HFF-Myc (cell line): ENCODE results near the gene NHLH2.

ENCODE experiments used
- DNase-seq: peaks from one replicate; pipeline ENCODE4 v3.0.0-alpha.2; 2011; ENCODE audit warnings: low read depth; ENCODE audit errors: extremely low read depth
- H3K4me3 ChIP-seq: replicated peaks from 2 replicates; pipeline ENCODE4 v1.5.1; 2011; ENCODE audit warnings: low read depth, mild to moderate bottlenecking, control low read depth, low read length
- CTCF ChIP-seq: IDR thresholded peaks from 2 replicates; pipeline ENCODE4 v1.5.1; 2012; ENCODE audit warnings: mild to moderate bottlenecking, low read depth, low read length, control low read depth; ENCODE audit errors: missing control alignments

Gene NHLH2

GRCh38 chr1:115839029-115839678 lies 1.8 kb downstream of the NHLH2 start:
- DNase-seq = peak; percentile 10
- no peak for TF ChIP-seq CTCF
- peak overlapping the region; percentile 24 for H3K4me3 ChIP-seq

GRCh38 chr1:115838431-115839028 lies 2.4 kb downstream of the NHLH2 start:
- DNase-seq = no peak
- no peak for TF ChIP-seq CTCF
- H3K4me3 ChIP-seq = peak overlapping the region; percentile 24

- no peak for DNase-seq
- TF ChIP-seq CTCF = no peak
- no peak overlapping the region for H3K4me3 ChIP-seq
Measured at GRCh38 chr1:115837740-115838421, 3.0 kb downstream of the NHLH2 start.

- no peak for DNase-seq
- H3K4me3 ChIP-seq = no peak overlapping the region
Measured at GRCh38 chr1:115837341-115837739, 3.6 kb downstream of the NHLH2 start.

GRCh38 chr1:115833856-115834255 lies 7.1 kb downstream of the NHLH2 start:
- H3K4me3 ChIP-seq = no peak overlapping the region
- no peak for DNase-seq
- TF ChIP-seq CTCF = no peak

More at GRCh38 chr1:115837341-115837739, 3.6 kb downstream of the NHLH2 start:
- no peak for TF ChIP-seq CTCF

GRCh38 chr1:115832651-115833050 lies 8.3 kb downstream of the NHLH2 start:
- no peak for DNase-seq
- no peak for TF ChIP-seq CTCF
- H3K4me3 ChIP-seq = no peak overlapping the region
